HCT116 (cell line): ENCODE results near the gene LARP1. TPM values are rescaled to one million over a fixed set of nuclear protein-coding genes. Genes with fewer than 3 reads are reported as not detected.
A peak's percentile ranks its signal among the peaks of the same experiment; 100 is the strongest.

ENCODE experiments used
- ATAC-seq: fragments of 200-7000 bp; cut with Tn5 transposase; 2 replicates; pipeline ENCODE4 v1.9.1; 2020; ENCODE audit warnings: mild to moderate bottlenecking, moderate library complexity
- BruUV-seq: library from RNA; stranded (reverse); fragments of 400-500 nt; replicated peaks from 2 replicates; lab custom pipeline; 2021; lab: Mats Ljungman, UMichigan
- CTCF ChIA-PET: fragments of 300-600 bp; sonication (Branson Sonifier 250); formaldehyde crosslinking; loops from one replicate; lab custom pipeline; 2021; ENCODE audit warnings: antibody characterized with exemption; lab: Charles Lee
- POLR2A ChIA-PET: fragments of 300-600, 350-600 bp; sonication (Branson Sonifier 250); formaldehyde crosslinking; loops from one replicate; lab custom pipeline; 2021; ENCODE audit warnings: antibody characterized with exemption; lab: Charles Lee
- RAD21 ChIA-PET, 2 experiments: fragments of 300-600 bp; sonication (Branson Sonifier 250); formaldehyde crosslinking; loops; one replicate each; lab custom pipeline; 2023; ENCODE audit warnings: low total read pairs in 2 of 2; ENCODE audit not compliant: uncharacterized antibody in 2 of 2, unreplicated experiment in 2 of 2, low non-redundant PET in 1 of 2; lab: Charles Lee
- DNase-seq: peaks from one replicate; pipeline ENCODE4 v3.0.0-alpha.2; 2010; ENCODE audit warnings: low read depth, low spot score
- H2AFZ ChIP-seq: fragments of 200-600 bp; shearing (Covaris generic), sonication (generic); 2 replicates; pipeline ENCODE4 v1.6.1; 2017; ENCODE audit warnings: low read depth, mixed run types, mixed read lengths, antibody characterized with exemption, low read length; ENCODE audit not compliant: poor library complexity, severe bottlenecking
- H3K27ac ChIP-seq: 2 replicates; pipeline ENCODE4 v1.5.1; 2012; ENCODE audit warnings: low read depth, low read length
- H3K27me3 ChIP-seq: fragments of 200-600 bp; sonication (generic); 2 replicates; pipeline ENCODE4 v1.6.1; 2016; ENCODE audit warnings: mixed run types, low read length, mixed read lengths; ENCODE audit not compliant: insufficient read depth
- H3K36me3 ChIP-seq, 2 experiments: fragments of 200-500 bp in 1 of 2; fragments of 200-600 bp in 1 of 2; sonication (Bioruptor generic) in 1 of 2; sonication (generic) in 1 of 2; 2 replicates each; pipeline versions ENCODE4 v1.5.1 to v1.6.1; 2014 to 2016; ENCODE audit warnings: low read length in 2 of 2, inconsistent platforms in 1 of 2, mixed read lengths in 1 of 2, mixed run types in 1 of 2; ENCODE audit not compliant: insufficient read depth in 2 of 2, control insufficient read depth in 1 of 2
- H3K4me1 ChIP-seq, 2 experiments: fragments of 200-600 bp in 1 of 2; sonication (generic) in 1 of 2; 2 replicates each; pipeline versions ENCODE4 v1.5.1 to v1.6.1; 2012 to 2017; ENCODE audit warnings: low read length in 2 of 2, inconsistent platforms in 1 of 2, mild to moderate bottlenecking in 1 of 2, mixed read lengths in 1 of 2, mixed run types in 1 of 2, moderate library complexity in 1 of 2; ENCODE audit not compliant: insufficient read depth in 2 of 2, control insufficient read depth in 1 of 2
- H3K4me2 ChIP-seq: fragments of 200-600 bp; sonication (generic); 2 replicates; pipeline ENCODE4 v1.6.1; 2017; ENCODE audit warnings: mixed run types, low read length, mixed read lengths
- H3K4me3 ChIP-seq, 2 experiments: fragments of 200-600 bp in 1 of 2; sonication (generic) in 1 of 2; replicated peaks in 1 of 2; 2 replicates each; pipeline ENCODE4 v1.5.1; 2011 to 2016; ENCODE audit warnings: low read length in 2 of 2, control low read depth in 1 of 2, low read depth in 1 of 2, mild to moderate bottlenecking in 1 of 2, mixed read lengths in 1 of 2, mixed run types in 1 of 2
- H3K79me2 ChIP-seq: fragments of 200-600 bp; sonication (generic); 2 replicates; pipeline ENCODE4 v1.6.1; 2017; ENCODE audit warnings: mild to moderate bottlenecking, mixed run types, low read length, moderate library complexity, mixed read lengths; ENCODE audit not compliant: insufficient read depth
- H3K9ac ChIP-seq: fragments of 200-600 bp; sonication (generic); 2 replicates; pipeline ENCODE4 v1.6.1; 2016; ENCODE audit warnings: low read length, mixed read lengths
- H3K9me2 ChIP-seq: fragments of 200-600 bp; sonication (generic), shearing (Covaris generic); 2 replicates; pipeline ENCODE4 v1.6.1; 2017; ENCODE audit warnings: mixed run types, mild to moderate bottlenecking, moderate library complexity; ENCODE audit not compliant: insufficient read depth
- H3K9me3 ChIP-seq, 2 experiments: fragments of 200-500 bp in 1 of 2; fragments of 200-600 bp in 1 of 2; sonication (Bioruptor generic) in 1 of 2; sonication (generic) in 1 of 2; 2 replicates each; pipeline ENCODE4 v1.6.1; 2014 to 2017; ENCODE audit warnings: low read length in 2 of 2, mixed read lengths in 2 of 2, inconsistent platforms in 1 of 2, low read depth in 1 of 2, mild to moderate bottlenecking in 1 of 2, mixed run types in 1 of 2, moderate library complexity in 1 of 2; ENCODE audit not compliant: control insufficient read depth in 1 of 2, insufficient read depth in 1 of 2
- H4K20me1 ChIP-seq: fragments of 200-600 bp; sonication (generic), shearing (Covaris generic); 2 replicates; pipeline ENCODE4 v1.6.1; 2017; ENCODE audit warnings: mixed run types, mild to moderate bottlenecking, moderate library complexity; ENCODE audit not compliant: insufficient read depth
- CEBPB ChIP-seq: IDR thresholded peaks from 2 replicates; pipeline ENCODE4 v1.6.1; 2012; ENCODE audit warnings: low read depth
- EGR1 ChIP-seq: IDR thresholded peaks from 2 replicates; pipeline ENCODE4 v1.6.1; 2012; ENCODE audit warnings: low read depth
- ELF1 ChIP-seq: IDR thresholded peaks from 2 replicates; pipeline ENCODE4 v1.6.1; 2012; ENCODE audit warnings: low read depth, borderline replicate concordance
- EZH2phosphoT487 ChIP-seq: fragments of 200-600 bp; IDR thresholded peaks from 2 replicates; pipeline ENCODE4 v1.6.1; 2018; ENCODE audit warnings: antibody characterized with exemption, borderline replicate concordance
- JUND ChIP-seq: IDR thresholded peaks from 2 replicates; pipeline ENCODE4 v1.6.1; 2012
- POLR2AphosphoS5 ChIP-seq: IDR thresholded peaks from 2 replicates; pipeline ENCODE4 v1.6.1; 2011; ENCODE audit warnings: mild to moderate bottlenecking, low read depth, low read length, moderate library complexity
- ZBTB33 ChIP-seq: IDR thresholded peaks from 2 replicates; pipeline ENCODE4 v1.6.1; 2011; ENCODE audit warnings: mild to moderate bottlenecking, low read length, moderate library complexity; ENCODE audit not compliant: insufficient replicate concordance; ENCODE audit errors: extremely low read depth
- ZFX ChIP-seq: fragments of 450-650 bp; IDR thresholded peaks from 2 replicates; pipeline ENCODE4 v1.6.1; 2017
- intact Hi-C: fragments of 100-400 bp; cut with micrococcal nuclease; formaldehyde crosslinking; loops from 2 replicates; pipeline ENCODE4 v1.10.0; 2022
- total RNA-seq: library from RNA; stranded (reverse); gene quantifications from one replicate; pipeline ENCODE4 v1.2.1, GENCODE V29; 2021; ENCODE audit not compliant: unreplicated experiment

Gene LARP1
- total RNA-seq, 1 experiment from 2014 or later, result 201 TPM

- RAD21 ChIA-PET, result interaction anchor here in 1 of 2 experiments (0.6 kb wide), 1 partner anchor 694 kb away, joined by 3 read pairs; no protein-coding TSS in a partner anchor
- Histone ChIP-seq H3K9me2 (no peaks in the 10 kb centered on the region), H3K27me3 (no peaks in the 10 kb centered on the region), H3K79me2 (no peaks in the 10 kb centered on the region), H3K4me1 (peaks cover 40 to 49% of the 10 kb centered on the region in 2 experiments), H3K4me2 (peak overlapping the region; percentile 66), H4K20me1 (no peaks in the 10 kb centered on the region), H3K9me3 (no peaks in the 10 kb centered on the region), H3K36me3 (no peaks in the 10 kb centered on the region)
- intact Hi-C loops, result no loop called here
- peak; percentile 35 for ATAC-seq
- TF ChIP-seq CEBPB (no peak), ZBTB33 (no peak), POLR2AphosphoS5 (no peak; the same call in 1 of the 2 replicates), ZFX (no peak), JUND (no peak), EGR1 (peak; percentile 76), ELF1 (no peak), EZH2phosphoT487 (no peak)
- TF ChIP-seq, all 23 proteins: peak for 1
- BruUV-seq, result no TSS peak
- no peak for DNase-seq
- no peak overlapping the region for H2AFZ ChIP-seq
- CTCF ChIA-PET, result no interaction called here
- peak overlapping the region; percentile 56 for H3K27ac ChIP-seq
- H3K9ac ChIP-seq, result peak overlapping the region; percentile 11; the same call in 1 of the 2 replicates
- POLR2A ChIA-PET, result interaction anchor here (2.1 kb wide), 1 partner anchor 28 kb away, joined by 7 read pairs; the partner anchor contains the start of gene CNOT8
- peak overlapping the region in 1 of 2 experiments; percentile 33; a peak in 2 of 4 replicates for H3K4me3 ChIP-seq
Observed at GRCh38 chr5:154830219-154830595, 75.0 kb downstream of the LARP1 start.
